Smooth muscle cell of the coronary artery (primary cell): ENCODE results near the gene PIAS2. TPM values are rescaled to one million over a fixed set of nuclear protein-coding genes. Genes with fewer than 3 reads are reported as not detected.

Experiments used
- total RNA-seq: library from RNA; depleted of rRNA; stranded (reverse); fragments of >200 nt; gene quantifications from 2 replicates; pipeline ENCODE4 v1.2.3, GENCODE V29; 2014; ENCODE audit warnings: low replicate concordance

Gene PIAS2
- 11.8 and 12.1 TPM in 2 replicates for total RNA-seq

DNA sequence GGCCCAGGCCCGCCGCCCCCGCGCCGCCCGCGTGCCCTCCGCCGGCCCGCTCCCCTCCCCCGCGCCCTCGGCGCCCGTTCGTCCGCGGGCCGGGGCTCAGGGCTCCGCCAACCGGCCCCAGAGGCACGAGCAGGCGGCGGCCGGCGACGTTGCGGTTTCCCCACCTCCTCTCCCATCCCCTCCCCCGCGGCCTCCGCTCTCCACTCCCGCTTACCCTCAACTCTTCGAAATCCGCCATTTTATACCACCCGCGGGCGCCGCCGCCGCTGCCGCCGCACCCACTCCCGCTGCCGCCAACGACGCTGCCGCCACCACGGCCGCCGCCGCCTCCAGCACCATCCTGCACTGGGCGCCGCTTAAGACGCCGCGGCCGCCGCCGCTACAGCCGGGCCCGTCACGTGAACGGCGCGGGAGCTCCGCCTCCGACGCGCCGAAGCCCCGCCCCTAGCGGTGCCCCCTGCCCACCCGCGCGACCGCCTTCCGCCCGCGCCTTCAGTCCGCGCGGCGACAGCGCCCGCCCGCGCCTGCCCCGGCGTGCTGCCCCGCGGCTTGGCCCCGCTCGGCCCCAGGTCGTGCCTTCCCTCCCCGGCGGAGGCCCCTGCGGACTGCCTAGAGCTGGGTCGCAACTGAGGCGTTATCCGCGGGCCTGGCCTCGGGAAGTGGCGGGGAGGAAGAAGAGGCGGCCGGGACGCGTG, at the start of gene PIAS2, which contains the start of gene KATNAL2:
TSS of gene PIAS2 (minus strand) at position 400 of the 695 bp plus-strand sequence. CDS start at position 238, 162 bp downstream.
TSS of gene KATNAL2 (plus strand) at position 495 of the 695 bp plus-strand sequence. CDS start 29,271 bp downstream, outside the sequence.

DNA sequence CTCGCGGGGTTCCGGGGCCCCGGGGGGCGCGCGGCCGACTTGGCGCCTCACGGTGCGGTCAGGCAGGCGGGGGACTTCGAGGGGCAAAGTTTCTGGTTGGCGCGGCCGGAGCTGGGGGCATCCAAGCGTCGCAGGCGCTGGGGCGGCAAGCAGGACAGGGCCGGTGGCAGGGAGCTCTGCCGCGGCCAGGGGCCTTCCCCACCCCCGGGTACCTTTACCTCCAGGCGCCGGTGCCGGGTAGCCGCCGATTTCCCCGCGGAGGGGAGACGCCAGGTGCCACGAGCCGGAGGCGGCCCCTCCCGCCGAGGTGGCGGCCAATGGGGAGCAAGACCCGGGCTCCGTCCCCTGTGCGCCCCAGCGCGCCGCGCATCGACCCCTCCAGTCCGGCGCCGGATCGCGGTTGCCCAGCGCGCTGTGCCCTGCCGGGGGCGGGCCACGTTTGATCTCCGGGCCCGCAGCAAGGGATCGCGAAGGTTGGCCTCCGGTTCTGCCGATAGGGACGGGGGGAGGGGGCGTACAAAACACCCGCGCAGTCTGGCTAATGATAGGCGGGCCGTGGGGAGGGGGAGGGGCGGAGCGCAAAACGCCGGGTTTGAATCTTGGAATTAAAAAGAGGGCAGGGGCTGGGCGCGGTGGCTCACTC, 160.6 kb downstream of the PIAS2 start, which contains the start of gene ST8SIA5:
TSS of gene ST8SIA5 (minus strand) at position 495 of the 643 bp plus-strand sequence. CDS start 545 bp downstream, outside the sequence.

Other genes with a start within 250 kb of the PIAS2 start
- gene ST8SIA5, start 160.5 kb downstream of the PIAS2 start, total RNA-seq, result under 0.01 TPM in 1 of 2 replicates, not detected in the other
- gene KATNAL2, start 95 bp upstream of the PIAS2 start, total RNA-seq, result 0.75 and 4.6 TPM in 2 replicates
- not detected in 2 replicates for gene ELOA2, start 118.1 kb upstream of the PIAS2 start, total RNA-seq
- 12.3 and 21.4 TPM in 2 replicates for gene HDHD2, start 233.0 kb upstream of the PIAS2 start, total RNA-seq